ENCODE data around the gene NADSYN1.

The NADSYN1 gene

DNA sequence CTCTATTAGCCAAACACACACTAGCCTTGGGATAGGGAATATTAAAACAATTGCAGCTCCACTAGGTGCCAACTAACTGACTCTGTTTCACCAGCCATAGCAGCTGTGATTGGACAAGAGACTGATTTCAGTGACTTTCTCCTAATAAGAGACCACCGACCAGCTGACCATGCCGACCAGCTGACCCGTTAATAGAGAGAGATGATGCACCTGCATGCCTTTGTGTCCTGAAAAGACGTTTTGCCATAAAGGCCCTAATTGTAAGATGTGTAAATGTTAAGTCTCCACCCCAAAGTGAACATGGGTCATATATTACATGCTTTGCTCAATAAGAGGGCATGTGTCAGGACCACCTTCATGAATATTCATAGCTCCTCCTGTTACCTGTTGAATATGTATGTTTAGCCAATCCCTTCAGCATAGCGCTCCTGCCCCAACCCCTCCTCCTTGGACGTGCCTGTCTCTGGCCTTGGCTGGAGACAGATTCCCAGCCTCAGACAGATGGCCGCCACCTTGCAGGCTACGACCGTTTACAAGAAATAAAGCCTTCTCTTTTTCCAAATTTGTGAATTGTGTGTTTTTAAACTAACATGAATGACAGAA lies 1.3 kb upstream of the NADSYN1 start:
- DNase-seq: no peak

DNA sequence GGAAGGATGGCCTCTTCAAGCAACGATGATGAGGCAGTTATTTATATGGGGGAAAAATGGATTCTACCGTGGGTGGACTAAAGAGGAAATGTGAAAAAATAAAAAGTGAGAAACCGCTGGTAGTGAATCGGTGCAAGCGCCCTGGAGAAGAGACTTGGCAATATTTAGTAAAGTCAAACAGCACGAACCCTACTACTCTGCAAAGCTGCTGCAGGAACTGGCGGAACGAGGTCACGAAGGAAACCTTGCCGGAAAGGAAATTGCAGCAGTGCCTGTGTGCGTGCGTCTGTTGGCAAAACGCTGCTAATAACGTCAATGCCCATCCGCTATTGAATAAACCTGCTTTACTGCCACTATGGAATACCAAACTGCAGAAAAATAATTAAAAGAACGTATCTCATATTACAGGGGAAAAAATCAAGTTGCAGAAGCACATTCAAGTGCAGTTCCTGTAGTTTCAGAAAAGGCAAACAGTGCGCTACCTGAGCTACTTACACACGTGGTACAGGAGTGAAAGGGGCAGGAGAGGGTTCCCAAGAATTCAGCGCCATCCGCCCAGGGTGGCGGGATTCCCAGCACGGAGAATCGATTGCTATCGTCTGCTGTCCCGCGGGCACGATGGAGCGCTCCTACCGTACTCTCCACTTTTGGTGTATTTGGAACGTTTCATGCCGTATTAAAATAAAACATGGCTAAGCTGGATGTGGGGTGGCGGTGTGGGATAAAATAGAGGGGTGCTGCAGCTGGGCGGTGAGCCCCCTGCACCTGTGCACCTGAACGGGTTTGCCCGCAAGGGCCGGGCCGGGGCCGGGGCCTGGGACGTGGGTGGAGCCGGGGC lies 585 bp upstream of the NADSYN1 start:
- no peak for DNase-seq

DNA sequence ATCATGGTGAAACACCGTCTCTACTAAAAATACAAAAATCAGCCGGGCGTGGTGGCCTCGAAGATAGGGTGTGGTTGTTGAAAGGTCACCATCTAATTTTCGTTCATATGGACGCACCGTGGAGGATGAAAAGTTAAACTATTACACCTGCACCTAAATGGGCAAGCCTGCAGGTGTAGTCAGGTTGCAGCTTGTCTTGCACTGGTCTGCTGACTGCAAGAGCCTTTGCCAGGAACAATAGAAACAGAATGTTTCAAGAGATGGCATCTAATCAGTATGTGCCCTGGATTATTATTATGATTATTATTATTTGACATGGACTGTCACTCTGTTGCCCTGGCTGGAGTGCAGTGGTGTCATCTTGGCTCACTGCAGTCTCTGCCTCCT lies 908 bp downstream of the NADSYN1 start:
- DNase-seq: no peak

GRCh38 chr11:71454470-71455113 lies 1.6 kb downstream of the NADSYN1 start:
- DNase-seq: no peak

GRCh38 chr11:71456294-71456693 lies 3.3 kb downstream of the NADSYN1 start:
- no peak for DNase-seq

DNA sequence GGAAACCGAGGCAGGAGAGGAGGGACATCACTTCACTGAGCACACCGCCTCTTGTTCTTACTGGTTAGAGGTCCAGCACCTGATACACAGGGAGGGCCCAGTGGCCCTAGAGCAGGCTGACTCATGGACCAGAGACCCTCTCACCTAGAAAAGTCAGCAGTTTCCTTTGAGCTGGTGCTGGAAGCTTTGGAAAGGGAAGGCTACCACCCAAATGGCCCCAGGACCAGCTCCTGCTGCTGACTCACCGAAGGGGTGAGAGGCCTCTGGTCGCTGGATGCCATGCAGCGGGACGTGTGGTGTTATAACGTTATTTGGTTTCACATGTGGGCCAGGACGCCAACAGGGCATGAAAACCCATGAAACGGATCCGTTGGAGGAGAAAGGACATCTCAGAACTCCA lies 3.8 kb downstream of the NADSYN1 start:
- DNase-seq: no peak

- no peak for DNase-seq
Observed at GRCh38 chr11:71458146-71459070, 5.4 kb downstream of the NADSYN1 start.

DNA sequence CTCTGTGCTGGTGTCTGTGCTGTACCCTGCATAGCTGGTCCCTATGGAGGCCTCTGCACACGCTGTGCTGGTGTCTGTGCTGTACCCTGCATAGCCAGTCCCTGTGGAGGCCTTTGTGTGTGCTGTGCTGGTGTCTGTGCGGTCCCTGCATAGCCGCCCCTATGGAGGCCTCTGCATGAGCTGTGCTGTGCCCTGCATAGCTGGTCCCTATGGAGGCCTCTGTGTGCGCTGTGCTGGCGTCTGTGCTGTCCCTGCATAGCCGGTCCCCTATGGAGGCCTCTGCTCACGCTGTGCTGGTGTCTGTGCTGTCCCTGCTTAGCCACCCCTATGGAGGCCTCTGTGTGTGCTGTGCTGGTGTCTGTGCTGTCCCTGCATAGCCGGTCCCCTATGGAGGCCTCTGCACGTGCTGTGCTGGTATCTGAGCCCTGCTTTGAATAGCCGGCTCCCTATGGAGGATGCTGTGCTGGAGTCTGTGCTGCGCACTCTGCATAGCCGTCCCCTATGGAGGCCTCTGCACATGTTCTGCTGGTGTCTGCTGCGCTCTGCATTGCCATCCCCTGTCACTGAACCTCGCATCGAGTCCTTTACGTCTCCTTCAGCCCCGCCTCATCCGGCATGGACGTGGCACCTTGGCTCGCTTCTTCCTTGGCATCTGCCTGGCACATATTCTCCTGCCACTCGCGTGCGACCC lies 6.2 kb downstream of the NADSYN1 start:
- DNase-seq: no peak

DNA sequence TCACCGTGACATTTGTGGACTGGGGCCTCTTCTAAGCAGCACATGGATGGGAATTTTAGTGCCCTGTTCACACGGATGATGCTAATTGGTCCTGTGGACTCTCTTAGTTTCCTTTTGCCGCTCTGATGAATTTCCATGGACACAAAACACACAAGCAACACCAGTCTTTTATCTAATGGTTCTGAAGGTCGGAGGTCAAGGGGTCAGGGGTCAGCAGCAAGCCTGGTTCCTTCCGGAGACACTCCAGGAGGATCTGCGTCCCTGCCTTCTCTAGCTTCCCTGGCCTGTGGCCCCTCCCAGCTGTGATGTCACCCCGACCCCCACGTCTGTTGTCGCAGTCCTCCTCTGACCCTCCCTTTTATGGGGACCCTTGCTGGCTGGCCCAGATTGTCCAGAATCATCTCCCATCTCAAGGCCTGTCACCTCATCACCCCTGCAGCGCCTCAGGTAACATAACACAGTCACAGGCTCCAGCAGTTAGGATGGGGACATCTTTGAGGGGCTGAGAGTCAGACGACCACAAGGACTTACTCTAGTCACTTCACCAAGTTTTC lies 6.8 kb downstream of the NADSYN1 start:
- no peak for DNase-seq

- DNase-seq: no peak
Observed at GRCh38 chr11:71461696-71462095, 8.7 kb downstream of the NADSYN1 start.

GRCh38 chr11:71462726-71463125 lies 9.7 kb downstream of the NADSYN1 start:
- DNase-seq: no peak

DNA sequence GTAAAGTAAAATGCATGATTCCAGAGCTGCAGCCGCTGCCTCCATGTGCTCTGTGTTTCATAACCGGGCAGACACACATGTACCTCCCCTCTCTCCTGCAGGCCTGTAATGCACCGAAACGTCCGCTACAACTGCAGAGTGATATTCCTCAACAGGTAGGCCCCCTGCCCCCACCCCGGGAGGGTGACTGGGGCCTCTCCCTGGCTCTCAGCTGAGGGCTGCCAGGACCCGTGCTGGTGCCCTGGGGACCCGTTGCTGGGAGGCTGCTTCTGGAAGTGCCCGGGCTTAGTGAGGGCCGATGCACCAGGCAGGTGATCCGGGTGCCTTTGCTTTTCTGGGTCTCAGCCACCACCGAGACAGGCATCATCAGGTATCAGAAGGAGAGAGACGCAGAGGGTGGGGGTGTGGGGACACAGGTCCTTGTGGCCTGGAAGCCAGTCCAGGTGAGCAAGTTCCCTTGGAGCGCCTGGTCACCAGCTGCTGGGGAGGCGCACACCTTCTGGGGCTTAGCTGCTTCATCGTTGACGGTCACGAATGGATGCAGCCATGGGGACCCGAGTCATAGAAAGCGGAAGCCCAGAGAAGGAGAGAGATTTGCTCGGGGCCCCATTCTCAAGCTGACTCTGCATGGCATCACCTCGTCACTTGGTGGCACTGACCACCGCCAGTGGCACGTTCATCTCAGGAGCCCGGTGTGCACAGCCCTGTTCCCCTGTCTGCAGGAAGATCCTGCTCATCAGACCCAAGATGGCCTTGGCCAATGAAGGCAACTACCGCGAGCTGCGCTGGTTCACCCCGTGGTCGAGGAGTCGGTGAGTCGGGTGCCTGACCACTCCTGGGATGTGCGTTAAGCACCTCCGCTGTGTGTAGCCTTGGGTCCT lies 10.6 kb downstream of the NADSYN1 start:
- no peak for DNase-seq

DNA sequence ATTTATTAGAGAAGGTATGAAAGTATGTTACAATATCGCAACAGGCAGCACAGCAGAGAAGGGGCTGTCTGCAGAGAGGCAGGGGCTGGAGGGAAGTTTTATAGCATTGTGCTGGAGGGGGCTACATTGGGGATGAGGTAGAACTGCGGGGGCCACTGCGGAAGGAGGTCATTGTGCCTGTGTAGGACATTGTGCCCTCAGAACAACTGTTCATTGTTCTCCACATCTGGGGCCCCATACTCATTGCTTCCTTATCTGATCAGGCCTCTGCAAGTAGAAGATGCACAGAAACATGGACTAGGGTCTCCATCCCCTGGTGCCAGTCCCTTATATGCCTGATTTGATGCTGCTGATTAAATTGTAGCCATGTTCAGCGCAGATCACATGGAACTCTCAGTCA lies 12.1 kb downstream of the NADSYN1 start:
- DNase-seq: no peak

- no peak for DNase-seq
Observed at GRCh38 chr11:71466358-71466757, 13.4 kb downstream of the NADSYN1 start.

DNA sequence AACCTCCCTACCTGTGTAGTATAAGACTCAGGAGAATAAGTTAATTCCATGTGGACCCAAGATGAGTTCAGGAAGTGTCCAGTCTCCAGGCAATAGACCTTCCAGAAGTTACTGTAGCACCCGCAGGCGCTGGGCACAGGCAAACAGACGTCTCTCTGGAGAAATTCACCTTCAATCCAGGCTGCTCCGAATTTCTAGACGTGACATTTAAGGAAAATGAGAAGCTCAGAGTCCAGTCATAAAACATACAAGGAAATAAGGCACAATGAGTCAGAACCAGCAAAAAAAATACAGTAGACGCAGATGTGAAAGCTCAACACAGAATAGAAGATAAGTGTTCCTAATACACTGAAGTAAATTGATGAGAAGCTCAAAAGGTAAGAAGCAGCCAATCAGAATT lies 14.2 kb downstream of the NADSYN1 start:
- DNase-seq: no peak

GRCh38 chr11:71470946-71471345 lies 17.9 kb downstream of the NADSYN1 start:
- no peak for DNase-seq

DNA sequence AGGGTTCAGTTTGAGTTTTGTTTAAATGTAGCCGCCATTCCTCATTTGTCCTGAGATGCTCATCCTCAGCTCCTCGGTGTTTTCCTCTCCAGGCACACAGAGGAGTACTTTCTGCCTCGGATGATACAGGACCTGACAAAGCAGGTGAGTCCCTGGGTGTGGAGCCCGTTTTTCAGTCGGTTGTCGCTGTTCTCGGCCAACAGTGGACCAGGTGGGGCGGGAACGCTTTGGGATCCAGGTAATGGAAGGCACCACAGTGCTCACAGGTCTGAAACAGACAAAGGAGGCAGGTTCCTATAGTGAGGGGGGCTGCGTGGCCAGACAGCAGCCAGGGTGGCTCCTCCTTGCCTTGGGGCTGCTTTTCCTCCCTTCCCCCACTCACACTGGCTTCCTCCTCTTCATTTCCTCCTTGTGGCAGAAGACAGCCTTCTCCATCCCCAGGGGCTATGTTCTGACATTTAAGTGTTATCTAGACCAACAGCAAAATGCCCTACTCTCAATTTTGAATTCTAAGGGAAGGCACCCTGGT lies 19.4 kb downstream of the NADSYN1 start:
- DNase-seq: no peak

DNA sequence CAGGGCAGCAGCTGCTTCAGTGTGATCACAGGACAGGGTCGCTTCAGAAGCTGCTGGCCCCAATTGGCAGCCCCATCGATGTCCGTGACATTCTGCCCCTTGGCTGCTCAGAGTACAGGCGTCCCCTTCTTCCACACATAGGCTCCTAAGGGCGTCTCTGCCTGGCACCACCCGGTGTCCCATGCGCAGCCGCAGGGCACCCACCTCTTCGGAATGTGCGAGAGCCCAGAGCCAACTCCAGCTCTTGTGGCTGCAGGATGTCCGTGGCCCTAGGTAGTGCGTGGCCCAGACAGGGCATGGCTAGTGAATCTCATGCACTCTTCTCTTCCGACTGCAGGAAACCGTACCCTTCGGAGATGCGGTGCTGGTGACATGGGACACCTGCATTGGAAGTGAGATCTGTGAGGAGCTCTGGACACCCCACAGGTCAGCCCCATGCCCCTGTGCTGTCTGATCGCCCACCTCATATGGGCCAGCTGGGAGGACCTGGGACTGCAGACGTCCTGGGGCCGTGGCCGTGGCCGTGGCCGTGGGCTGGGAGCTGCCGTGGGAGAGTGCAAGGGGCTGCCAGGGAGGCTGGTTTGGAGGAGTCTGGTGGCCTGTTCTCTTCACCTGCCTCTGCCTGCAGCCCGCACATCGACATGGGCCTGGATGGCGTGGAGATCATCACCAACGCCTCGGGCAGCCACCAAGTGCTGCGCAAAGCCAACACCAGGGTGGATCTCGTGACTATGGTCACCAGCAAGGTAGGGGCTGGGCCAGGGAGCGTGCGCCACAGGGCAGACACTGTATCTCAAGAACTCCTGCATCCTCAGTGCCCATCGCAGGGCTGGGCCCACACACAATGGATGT lies 20.2 kb downstream of the NADSYN1 start:
- no peak for DNase-seq

- DNase-seq: no peak
Observed at GRCh38 chr11:71473793-71474080, 20.7 kb downstream of the NADSYN1 start.

GRCh38 chr11:71474141-71474770 lies 21.3 kb downstream of the NADSYN1 start:
- no peak for DNase-seq
